ENCODE measurements around the gene MUC6. TPM values are rescaled to one million over a fixed set of nuclear protein-coding genes. Genes with fewer than 3 reads are reported as not detected.

Gene MUC6
- total RNA-seq, 1 donor from 2014 or later: not detected

DNA sequence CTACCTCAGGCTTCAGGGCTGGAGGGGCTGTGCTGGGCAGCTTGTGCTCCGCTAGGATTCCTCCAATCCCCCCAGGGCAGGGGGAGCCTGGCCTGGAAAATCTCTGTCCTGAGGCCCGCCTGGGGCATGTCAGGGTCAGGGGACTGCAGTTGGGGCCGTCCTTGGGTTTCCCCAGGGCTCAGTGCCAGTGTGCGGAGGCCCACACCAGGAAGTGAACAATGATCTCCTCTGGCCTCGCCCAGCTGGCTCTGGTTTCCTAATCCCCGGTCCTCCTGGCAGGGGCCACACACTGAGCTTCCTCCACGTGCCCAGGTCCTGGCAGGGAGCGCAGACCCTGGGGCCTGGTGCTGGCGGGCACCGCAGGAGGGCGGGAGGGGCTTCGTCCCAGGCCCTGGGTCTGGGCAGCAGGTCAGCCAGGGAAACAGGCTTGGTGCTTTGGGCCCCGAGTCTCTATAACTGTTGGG, 36.8 kb upstream of the MUC6 start:
- Mint-ChIP-seq H3K27ac (no peak overlapping the region), H3K9me3 (no peaks in the 10 kb centered on the region), H3K27me3 (no peaks in the 10 kb centered on the region), H3K36me3 (ENCODE audit: low read depth) (no peaks in the 10 kb centered on the region), H3K4me1 (no peaks in the 10 kb centered on the region), H3K4me3 (no peak overlapping the region)
- ATAC-seq (ENCODE audit: low read depth) (no peak), DNase-seq (no peak)
- TF ChIP-seq, protein P1, sequence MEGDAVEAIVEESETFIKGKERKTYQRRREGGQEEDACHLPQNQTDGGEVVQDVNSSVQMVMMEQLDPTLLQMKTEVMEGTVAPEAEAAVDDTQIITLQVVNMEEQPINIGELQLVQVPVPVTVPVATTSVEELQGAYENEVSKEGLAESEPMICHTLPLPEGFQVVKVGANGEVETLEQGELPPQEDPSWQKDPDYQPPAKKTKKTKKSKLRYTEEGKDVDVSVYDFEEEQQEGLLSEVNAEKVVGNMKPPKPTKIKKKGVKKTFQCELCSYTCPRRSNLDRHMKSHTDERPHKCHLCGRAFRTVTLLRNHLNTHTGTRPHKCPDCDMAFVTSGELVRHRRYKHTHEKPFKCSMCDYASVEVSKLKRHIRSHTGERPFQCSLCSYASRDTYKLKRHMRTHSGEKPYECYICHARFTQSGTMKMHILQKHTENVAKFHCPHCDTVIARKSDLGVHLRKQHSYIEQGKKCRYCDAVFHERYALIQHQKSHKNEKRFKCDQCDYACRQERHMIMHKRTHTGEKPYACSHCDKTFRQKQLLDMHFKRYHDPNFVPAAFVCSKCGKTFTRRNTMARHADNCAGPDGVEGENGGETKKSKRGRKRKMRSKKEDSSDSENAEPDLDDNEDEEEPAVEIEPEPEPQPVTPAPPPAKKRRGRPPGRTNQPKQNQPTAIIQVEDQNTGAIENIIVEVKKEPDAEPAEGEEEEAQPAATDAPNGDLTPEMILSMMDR (IDR thresholded peaks at IDR 0.05): no peak
- intact Hi-C loops (cut with micrococcal nuclease): no loop called here
- ChIA-PET POLR2A (no interaction called here), CTCF (no interaction called here)

DNA sequence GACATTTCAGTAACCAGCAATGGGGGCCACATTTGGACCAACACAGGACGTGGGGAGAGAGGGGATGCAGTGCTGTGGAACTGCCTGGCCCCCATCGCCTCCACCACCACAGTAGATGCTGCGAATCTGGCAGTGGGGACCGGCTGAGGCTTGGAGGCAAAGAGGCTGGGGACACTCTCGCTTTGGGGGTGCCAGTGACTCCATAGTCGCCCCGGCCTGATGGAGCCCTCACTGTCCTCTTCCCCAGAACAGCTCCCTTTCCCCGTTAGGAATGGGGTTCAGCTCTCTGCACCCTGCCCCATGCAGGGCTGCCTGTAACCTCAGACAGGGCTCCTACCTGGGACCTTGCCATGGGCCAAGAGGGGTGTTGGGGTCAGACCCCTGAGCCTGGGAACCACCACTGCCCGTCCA, 36.3 kb upstream of the MUC6 start:
- DNase-seq (no peak), ATAC-seq (ENCODE audit: low read depth) (no peak)
- ChIA-PET CTCF (no interaction called here), POLR2A (no interaction called here)
- no peak overlapping the region for H3K4me3 Mint-ChIP-seq
- H3K4me1 Mint-ChIP-seq: no peaks in the 10 kb centered on the region
- no peaks in the 10 kb centered on the region for H3K27me3 Mint-ChIP-seq
- intact Hi-C loops (cut with micrococcal nuclease): no loop called here
- H3K9me3 Mint-ChIP-seq: no peaks in the 10 kb centered on the region
- no peaks in the 10 kb centered on the region for H3K36me3 Mint-ChIP-seq (ENCODE audit: low read depth)
- TF ChIP-seq, protein P1 (IDR thresholded peaks at IDR 0.05): no peak
- no peak overlapping the region for H3K27ac Mint-ChIP-seq

DNA sequence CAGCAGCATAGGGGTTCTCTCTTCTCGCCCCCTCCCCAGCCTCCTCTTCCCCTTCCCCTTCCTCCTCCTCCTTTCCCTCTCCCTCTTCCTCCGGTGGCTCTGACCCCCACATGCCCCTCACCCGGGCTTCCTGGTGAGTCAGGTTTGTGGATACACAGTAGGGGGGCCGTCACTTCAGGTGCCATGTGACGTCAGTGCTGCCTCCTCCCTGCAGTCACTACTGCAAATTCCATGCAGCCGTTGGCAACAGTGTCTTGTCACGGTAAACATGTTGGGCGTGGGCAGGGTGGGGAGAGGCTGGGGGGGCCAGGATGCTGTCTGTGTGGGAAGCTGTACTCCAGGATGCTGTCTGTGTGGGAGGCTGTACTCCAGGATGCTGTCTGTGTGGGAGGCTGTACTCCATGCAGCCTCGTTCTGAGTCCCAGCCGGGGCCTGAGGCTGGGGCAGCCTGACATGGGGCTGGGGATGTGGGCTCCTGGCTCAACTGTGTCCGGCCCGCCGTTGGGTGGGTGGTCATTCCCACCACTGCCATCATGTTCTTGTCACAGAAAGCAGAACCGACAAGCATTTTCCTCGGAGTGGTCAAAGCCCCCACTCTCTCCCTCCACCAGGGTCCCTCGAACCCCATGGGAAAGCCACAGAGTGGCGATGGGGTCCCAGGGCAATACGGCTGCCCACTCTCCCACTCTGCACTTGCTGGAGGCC, 35.8 kb upstream of the MUC6 start:
- intact Hi-C loops (cut with micrococcal nuclease): no loop called here
- ATAC-seq (ENCODE audit: low read depth): no peak
- no peak overlapping the region for H3K27ac Mint-ChIP-seq
- CTCF ChIA-PET: no interaction called here
- H3K4me1 Mint-ChIP-seq: no peaks in the 10 kb centered on the region
- no peaks in the 10 kb centered on the region for H3K36me3 Mint-ChIP-seq (ENCODE audit: low read depth)
- POLR2A ChIA-PET: no interaction called here
- TF ChIP-seq, protein P1 (IDR thresholded peaks at IDR 0.05): no peak
- DNase-seq: no peak
- H3K9me3 Mint-ChIP-seq: no peaks in the 10 kb centered on the region
- H3K27me3 Mint-ChIP-seq: no peaks in the 10 kb centered on the region
- H3K4me3 Mint-ChIP-seq: no peak overlapping the region

DNA sequence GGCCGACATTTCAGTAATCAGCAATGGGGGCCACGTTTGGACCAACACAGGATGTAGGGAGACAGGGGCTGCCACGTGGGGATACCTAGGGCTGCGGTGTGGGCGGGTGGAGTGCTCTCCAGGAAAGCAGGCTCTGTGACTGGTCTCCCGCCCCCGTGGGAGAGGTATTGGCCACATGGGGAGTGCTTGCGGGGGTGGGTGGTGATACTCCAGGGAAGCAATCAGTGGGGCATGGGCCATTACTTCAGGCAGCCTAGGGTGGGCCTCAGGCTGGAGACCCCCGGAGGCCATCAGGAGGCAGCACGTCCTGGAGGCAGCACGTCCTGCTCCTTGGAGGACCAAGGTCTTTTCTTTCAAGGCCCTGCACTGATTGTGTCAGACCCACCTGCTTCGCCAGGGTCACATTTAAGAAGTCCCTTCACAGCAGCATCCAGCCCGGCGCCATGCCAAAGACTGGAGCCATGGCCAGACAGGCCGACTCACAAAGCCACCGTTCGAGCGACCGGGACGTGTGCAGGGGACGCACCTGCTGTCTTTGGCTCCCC, 35.1 kb upstream of the MUC6 start:
- no peak for DNase-seq
- CTCF ChIA-PET: no interaction called here

More for the DNA sequence above, 35.1 kb upstream of the MUC6 start:
- intact Hi-C loops (cut with micrococcal nuclease): no loop called here
- Mint-ChIP-seq H3K27ac (no peak overlapping the region), H3K27me3 (peaks cover 2% of the 10 kb centered on the region), H3K4me3 (no peak overlapping the region), H3K9me3 (no peaks in the 10 kb centered on the region), H3K36me3 (ENCODE audit: low read depth) (no peaks in the 10 kb centered on the region), H3K4me1 (no peaks in the 10 kb centered on the region)
- POLR2A ChIA-PET: no interaction called here
- ATAC-seq (ENCODE audit: low read depth): no peak
- TF ChIP-seq, protein P1 (IDR thresholded peaks at IDR 0.05): no peak

Data from activated B cell treated with CpG ODN at 0.5 μM for 24 hours (primary cell).